Neural progenitor cell (in vitro differentiated cells): ENCODE measurements around the gene KIAA1549. TPM values are rescaled to one million over a fixed set of nuclear protein-coding genes. Genes with fewer than 3 reads are reported as not detected.

Experiments
- DNase-seq: peaks from one replicate; pipeline ENCODE4 v3.0.0-alpha.2; 2016; ENCODE audit warnings: low spot score
- H2AFZ ChIP-seq: fragments of 200-600 bp; sonication (generic); replicated peaks from 2 replicates; pipeline ENCODE4 v1.6.1; 2016; ENCODE audit warnings: antibody characterized with exemption
- H3F3A ChIP-seq: fragments of 200-600 bp; sonication (generic); 2 replicates; pipeline ENCODE4 v1.6.1; 2016; ENCODE audit warnings: antibody characterized with exemption, low read depth
- H3K27ac ChIP-seq: fragments of 200-600 bp; sonication (generic); 2 replicates; pipeline ENCODE4 v1.5.1; 2016; ENCODE audit warnings: mild to moderate bottlenecking
- H3K27me3 ChIP-seq: fragments of 200-600 bp; sonication (generic); 2 replicates; pipeline ENCODE4 v1.6.1; 2016; ENCODE audit warnings: mild to moderate bottlenecking, moderate library complexity
- H3K36me3 ChIP-seq: fragments of 200-600 bp; sonication (generic); 2 replicates; pipeline ENCODE4 v1.5.1; 2016
- H3K4me1 ChIP-seq: fragments of 200-600 bp; sonication (generic); 2 replicates; pipeline ENCODE4 v1.6.1; 2016; ENCODE audit warnings: mixed run types
- H3K4me2 ChIP-seq: fragments of 200-600 bp; sonication (generic); 2 replicates; pipeline ENCODE4 v1.6.1; 2016
- H3K4me3 ChIP-seq: fragments of 200-600 bp; sonication (generic); 2 replicates; pipeline ENCODE4 v1.5.1; 2016
- H3K79me2 ChIP-seq: fragments of 200-600 bp; sonication (generic); 2 replicates; pipeline ENCODE4 v1.6.1; 2016; ENCODE audit warnings: low read depth
- H3K9ac ChIP-seq: fragments of 200-600 bp; sonication (generic); 2 replicates; pipeline ENCODE4 v1.6.1; 2016
- H3K9me3 ChIP-seq: fragments of 200-600 bp; sonication (generic); 2 replicates; pipeline ENCODE4 v1.5.1; 2016; ENCODE audit warnings: low read depth
- H4K20me1 ChIP-seq: fragments of 200-600 bp; sonication (generic); 2 replicates; pipeline ENCODE4 v1.6.1; 2016; ENCODE audit warnings: low read depth
- H3K27ac Mint-ChIP-seq: 3 replicates; pipeline ENCODE4 v1.8.0; 2021; ENCODE audit warnings: mixed read lengths
- H3K27me3 Mint-ChIP-seq: 2 replicates; pipeline ENCODE4 v1.8.0; 2022; ENCODE audit warnings: low read depth, mild to moderate bottlenecking, inconsistent platforms, moderate library complexity, mixed read lengths; ENCODE audit not compliant: insufficient read depth
- H3K36me3 Mint-ChIP-seq: 3 replicates; pipeline ENCODE4 v1.8.0; 2021; ENCODE audit warnings: mixed read lengths
- H3K4me1 Mint-ChIP-seq: 3 replicates; pipeline ENCODE4 v1.8.0; 2021; ENCODE audit warnings: mixed read lengths
- H3K4me3 Mint-ChIP-seq: 3 replicates; pipeline ENCODE4 v1.8.0; 2021; ENCODE audit warnings: mild to moderate bottlenecking, moderate library complexity, mixed read lengths
- H3K9me3 Mint-ChIP-seq: 3 replicates; pipeline ENCODE4 v1.8.0; 2020; ENCODE audit warnings: mixed read lengths
- CTCF ChIP-seq: fragments of 200-600 bp; sonication (generic); IDR thresholded peaks from 2 replicates; pipeline ENCODE4 v1.5.1; 2017; ENCODE audit warnings: antibody characterized with exemption, mild to moderate bottlenecking
- EZH2 ChIP-seq: fragments of 200-600 bp; sonication (generic); IDR thresholded peaks from 2 replicates; pipeline ENCODE4 v1.6.1; 2017; ENCODE audit warnings: antibody characterized with exemption, mild to moderate bottlenecking, moderate library complexity
- EZH2phosphoT487 ChIP-seq: fragments of 200-600 bp; sonication (generic); IDR thresholded peaks from 2 replicates; pipeline ENCODE4 v1.6.1; 2017; ENCODE audit warnings: antibody characterized with exemption
- total RNA-seq: library from RNA; depleted of rRNA; stranded (reverse); fragments of >200 nt; gene quantifications from 2 replicates; pipeline ENCODE4 v1.2.3, GENCODE V29; 2015; ENCODE audit warnings: low replicate concordance

Gene KIAA1549
- total RNA-seq, 1 donor from 2014 or later: 4.8 TPM

- Histone ChIP-seq H2AFZ (no peak overlapping the region), H3K36me3 (no peaks in the 10 kb centered on the region), H4K20me1 (peaks cover 85% of the 10 kb centered on the region), H3K27me3 (peaks cover 24% of the 10 kb centered on the region), H3K4me3 (peak overlapping the region; percentile 18), H3K27ac (no peak overlapping the region), H3K4me2 (peak overlapping the region; percentile 71), H3K79me2 (peaks cover 86% of the 10 kb centered on the region), H3K9me3 (no peaks in the 10 kb centered on the region), H3F3A (peaks cover 34% of the 10 kb centered on the region), H3K4me1 (peaks cover 39% of the 10 kb centered on the region), H3K9ac (no peak overlapping the region)
- Mint-ChIP-seq H3K36me3 (peaks cover 31% of the 10 kb centered on the region), H3K9me3 (peaks cover 11% of the 10 kb centered on the region), H3K4me3 (peak overlapping the region; percentile 55), H3K4me1 (peaks cover 47% of the 10 kb centered on the region), H3K27me3 (peaks cover 2% of the 10 kb centered on the region), H3K27ac (no peak overlapping the region)
- DNase-seq: peak; percentile 21
- TF ChIP-seq EZH2phosphoT487: no peak
Measured at GRCh38 chr7:138974675-138975292, 6.4 kb downstream of the KIAA1549 start.

GRCh38 chr7:138974103-138974502 lies 7.1 kb downstream of the KIAA1549 start:
- H3K36me3 Mint-ChIP-seq: peaks cover 31% of the 10 kb centered on the region
- peaks cover 36% of the 10 kb centered on the region for H3K4me1 ChIP-seq
- H3K27ac Mint-ChIP-seq: no peak overlapping the region
- H3K4me2 ChIP-seq: peak overlapping the region; percentile 71
- peaks cover 83% of the 10 kb centered on the region for H3K79me2 ChIP-seq
- no peaks in the 10 kb centered on the region for H3K9me3 ChIP-seq
- H3K27me3 ChIP-seq: peaks cover 17% of the 10 kb centered on the region
- H3K4me3 Mint-ChIP-seq: no peak overlapping the region
- TF ChIP-seq EZH2 (no peak), CTCF (no peak), EZH2phosphoT487 (no peak)
- H3K27ac ChIP-seq: no peak overlapping the region
- no peak overlapping the region for H3K9ac ChIP-seq
- peaks cover 40% of the 10 kb centered on the region for H3K4me1 Mint-ChIP-seq
- peaks cover 80% of the 10 kb centered on the region for H4K20me1 ChIP-seq
- H3K9me3 Mint-ChIP-seq: peaks cover 14% of the 10 kb centered on the region
- H3K27me3 Mint-ChIP-seq: peaks cover 2% of the 10 kb centered on the region
- peaks cover 30% of the 10 kb centered on the region for H3F3A ChIP-seq
- no peak overlapping the region for H2AFZ ChIP-seq
- H3K36me3 ChIP-seq: no peaks in the 10 kb centered on the region
- no peak overlapping the region for H3K4me3 ChIP-seq
- DNase-seq: no peak

GRCh38 chr7:138970952-138971351 lies 10.2 kb downstream of the KIAA1549 start:
- peaks cover 39% of the 10 kb centered on the region for H3K36me3 Mint-ChIP-seq
- Histone ChIP-seq H3K27ac (no peak overlapping the region), H3K4me2 (no peak overlapping the region), H4K20me1 (peaks cover 54% of the 10 kb centered on the region), H3K9ac (no peak overlapping the region), H3K4me3 (no peak overlapping the region), H3K4me1 (peaks cover 24% of the 10 kb centered on the region), H3F3A (peaks cover 17% of the 10 kb centered on the region), H3K27me3 (peaks cover 15% of the 10 kb centered on the region), H3K9me3 (no peaks in the 10 kb centered on the region), H3K79me2 (peaks cover 76% of the 10 kb centered on the region), H3K36me3 (no peaks in the 10 kb centered on the region), H2AFZ (no peak overlapping the region)
- no peak for DNase-seq
- H3K4me1 Mint-ChIP-seq: peaks cover 29% of the 10 kb centered on the region
- H3K4me3 Mint-ChIP-seq: no peak overlapping the region
- no peak for TF ChIP-seq EZH2
- TF ChIP-seq EZH2phosphoT487: no peak
- no peak for TF ChIP-seq CTCF
- H3K27ac Mint-ChIP-seq: peak overlapping the region; percentile 28
- H3K9me3 Mint-ChIP-seq: peaks cover 24% of the 10 kb centered on the region
- H3K27me3 Mint-ChIP-seq: peaks cover 2% of the 10 kb centered on the region

GRCh38 chr7:138970446-138970845 lies 10.7 kb downstream of the KIAA1549 start:
- Histone ChIP-seq H3F3A (peaks cover 12% of the 10 kb centered on the region), H2AFZ (no peak overlapping the region), H3K36me3 (no peaks in the 10 kb centered on the region), H3K4me1 (peaks cover 19% of the 10 kb centered on the region), H3K9ac (no peak overlapping the region), H4K20me1 (peaks cover 49% of the 10 kb centered on the region), H3K27me3 (peaks cover 15% of the 10 kb centered on the region), H3K79me2 (peaks cover 78% of the 10 kb centered on the region), H3K4me3 (no peak overlapping the region), H3K4me2 (no peak overlapping the region), H3K9me3 (no peaks in the 10 kb centered on the region), H3K27ac (no peak overlapping the region)
- no peak overlapping the region for H3K4me3 Mint-ChIP-seq
- TF ChIP-seq EZH2 (no peak), EZH2phosphoT487 (no peak), CTCF (no peak)
- H3K4me1 Mint-ChIP-seq: peaks cover 25% of the 10 kb centered on the region
- DNase-seq: no peak
- no peak overlapping the region for H3K27ac Mint-ChIP-seq
- peaks cover 2% of the 10 kb centered on the region for H3K27me3 Mint-ChIP-seq
- peaks cover 30% of the 10 kb centered on the region for H3K9me3 Mint-ChIP-seq
- H3K36me3 Mint-ChIP-seq: peaks cover 43% of the 10 kb centered on the region
